HG02642 (cell line): ENCODE data around the gene CFAP57.

Experiments used
- ATAC-seq: cut with Tn5 transposase; IDR thresholded peaks from one replicate; pipeline ENCODE4 v1.9.1; 2021; ENCODE audit warnings: mild to moderate bottlenecking; ENCODE audit not compliant: unreplicated experiment, poor library complexity

CFAP57 gene

GRCh38 chr1:43221797-43222196 is 49.7 kb downstream of the CFAP57 start:
- ATAC-seq, result no peak

GRCh38 chr1:43222879-43223278 is 50.7 kb downstream of the CFAP57 start:
- no peak for ATAC-seq

- no peak for ATAC-seq
These were observed 53.0 kb downstream of the CFAP57 start for GRCh38 chr1:43225168-43225567.

GRCh38 chr1:43227143-43227764 is 55.1 kb downstream of the CFAP57 start:
- no peak for ATAC-seq

- ATAC-seq, result no peak
These were observed 58.0 kb downstream of the CFAP57 start for GRCh38 chr1:43229826-43230780.

GRCh38 chr1:43232074-43232473 is 59.9 kb downstream of the CFAP57 start:
- ATAC-seq, result no peak

- ATAC-seq, result no peak
These were observed 60.4 kb downstream of the CFAP57 start for GRCh38 chr1:43232482-43232881.

GRCh38 chr1:43233631-43234030 is 61.5 kb downstream of the CFAP57 start:
- ATAC-seq, result no peak

GRCh38 chr1:43234267-43234666 is 62.1 kb downstream of the CFAP57 start:
- ATAC-seq, result no peak

GRCh38 chr1:43235040-43235439 is 62.9 kb downstream of the CFAP57 start:
- ATAC-seq, result no peak

GRCh38 chr1:43235451-43236121 is 63.5 kb downstream of the CFAP57 start:
- no peak for ATAC-seq

- ATAC-seq, result no peak
These were observed 65.0 kb downstream of the CFAP57 start for GRCh38 chr1:43237121-43237520.

GRCh38 chr1:43238085-43238484 is 66.0 kb downstream of the CFAP57 start:
- ATAC-seq, result no peak

- no peak for ATAC-seq
These were observed 66.9 kb downstream of the CFAP57 start for GRCh38 chr1:43238991-43239469.

- no peak for ATAC-seq
These were observed 67.4 kb downstream of the CFAP57 start for GRCh38 chr1:43239484-43239883.

GRCh38 chr1:43241413-43241836 is 69.3 kb downstream of the CFAP57 start:
- ATAC-seq, result no peak

GRCh38 chr1:43243299-43243698 is 71.2 kb downstream of the CFAP57 start:
- no peak for ATAC-seq

- ATAC-seq, result no peak
These were observed 74.5 kb downstream of the CFAP57 start for GRCh38 chr1:43246466-43247213.

GRCh38 chr1:43247256-43247921 is 75.3 kb downstream of the CFAP57 start:
- ATAC-seq, result no peak

- ATAC-seq, result no peak
These were observed 78.2 kb downstream of the CFAP57 start for GRCh38 chr1:43250351-43250761.
